CD4-positive, alpha-beta T cell treated with Interleukin-2 at 100 ng/mL for 4 hours (primary cell): ENCODE measurements around the gene GOLM1.
"Not testable (repeated sequence)": the region's sequence is repeated elsewhere in the genome, so short reads cannot be mapped to it uniquely, and the experiment has no call there.

Source experiments
- DNase-seq: peaks from one replicate; pipeline ENCODE4 v3.0.0-alpha.2; 2020; ENCODE audit warnings: low spot score

GOLM1 gene, protein sequence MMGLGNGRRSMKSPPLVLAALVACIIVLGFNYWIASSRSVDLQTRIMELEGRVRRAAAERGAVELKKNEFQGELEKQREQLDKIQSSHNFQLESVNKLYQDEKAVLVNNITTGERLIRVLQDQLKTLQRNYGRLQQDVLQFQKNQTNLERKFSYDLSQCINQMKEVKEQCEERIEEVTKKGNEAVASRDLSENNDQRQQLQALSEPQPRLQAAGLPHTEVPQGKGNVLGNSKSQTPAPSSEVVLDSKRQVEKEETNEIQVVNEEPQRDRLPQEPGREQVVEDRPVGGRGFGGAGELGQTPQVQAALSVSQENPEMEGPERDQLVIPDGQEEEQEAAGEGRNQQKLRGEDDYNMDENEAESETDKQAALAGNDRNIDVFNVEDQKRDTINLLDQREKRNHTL

DNA sequence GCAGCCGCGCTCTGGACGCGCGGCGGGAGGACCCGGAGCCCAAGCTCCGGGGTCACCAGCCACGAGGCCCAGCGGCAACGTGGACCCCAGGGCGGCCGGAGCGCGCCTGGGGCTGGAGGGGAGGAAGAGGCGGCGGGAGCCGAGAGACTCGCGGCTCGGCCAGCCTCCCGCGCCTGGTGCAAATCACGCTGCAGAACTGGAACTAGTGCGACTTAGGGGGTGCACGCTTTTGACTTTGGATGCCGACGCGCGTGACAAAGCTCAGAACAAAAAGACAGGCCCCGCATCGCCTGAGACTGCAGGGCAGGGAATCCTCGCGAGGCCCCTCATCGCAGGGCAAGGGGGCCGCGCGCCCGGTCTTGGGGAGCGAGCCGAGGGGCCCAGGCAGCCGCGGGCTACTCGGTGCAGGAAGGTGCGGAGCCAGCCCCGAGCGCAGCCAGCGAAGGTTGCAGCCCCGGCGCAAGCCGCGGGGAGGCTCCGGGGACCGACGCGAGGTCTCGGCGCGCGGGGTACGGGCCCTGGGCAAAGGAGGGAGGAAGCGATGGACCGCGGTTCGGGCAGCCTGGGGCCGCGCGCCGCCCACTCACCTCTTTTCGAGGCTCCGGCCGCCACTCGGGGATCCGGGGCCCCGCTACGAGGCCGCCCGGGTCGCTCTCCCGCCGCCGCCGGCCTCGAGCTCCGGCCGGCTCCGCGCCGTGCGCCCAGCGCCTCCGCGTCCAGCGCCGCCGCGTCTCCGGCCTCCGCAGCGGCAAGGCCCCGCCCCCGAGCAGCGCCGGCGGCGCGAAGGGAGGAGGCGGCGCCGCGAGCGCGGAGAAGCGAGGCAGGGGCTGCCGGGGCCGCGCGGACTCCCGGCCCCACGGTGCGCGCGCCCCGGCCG lies at the start of gene GOLM1:
GOLM1 (minus strand) TSS at position 735 of the 877 bp plus-strand sequence. CDS start 20,238 bp downstream, outside the sequence.
- DNase-seq, result no peak

DNA sequence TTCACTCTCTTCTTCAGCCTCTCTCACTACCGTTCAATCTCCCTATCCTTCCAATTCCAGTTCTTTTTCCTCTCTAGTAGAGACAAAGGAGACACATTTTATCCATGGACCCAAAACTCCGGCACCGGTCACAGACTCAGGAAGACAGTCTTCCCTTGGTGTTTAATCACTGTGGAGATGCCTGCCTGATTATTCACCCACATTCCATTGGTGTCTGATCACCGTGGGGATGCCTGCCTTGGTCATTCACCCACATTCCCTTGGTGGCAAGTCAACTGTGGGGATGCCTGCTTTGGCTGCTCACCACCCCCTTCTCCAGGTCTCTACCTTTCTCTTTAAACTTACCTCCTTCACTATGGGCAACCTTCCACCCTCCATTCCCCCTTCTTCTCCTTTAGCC lies 47.3 kb upstream of the GOLM1 start:
- not testable (repeated sequence) for DNase-seq

DNA sequence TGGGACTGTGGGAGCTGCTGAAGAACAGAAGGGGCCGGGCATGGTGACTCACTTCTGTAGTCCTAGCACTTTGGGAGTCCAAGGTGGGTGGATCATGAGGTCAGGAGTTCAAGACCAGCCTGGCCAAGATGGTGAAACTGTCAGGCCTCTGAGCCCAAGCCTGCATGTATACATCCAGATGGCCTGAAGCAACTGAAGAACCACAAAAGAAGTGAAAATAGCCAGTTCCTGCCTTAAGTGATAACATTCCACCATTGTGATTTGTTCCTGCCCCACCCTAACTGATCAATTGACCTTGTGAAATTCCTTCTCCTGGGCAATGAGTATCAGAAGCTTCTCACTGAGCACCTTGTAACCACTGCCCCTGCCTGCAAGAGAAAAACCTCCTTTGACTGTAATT lies 46.6 kb upstream of the GOLM1 start:
- DNase-seq, result not testable (repeated sequence)

DNA sequence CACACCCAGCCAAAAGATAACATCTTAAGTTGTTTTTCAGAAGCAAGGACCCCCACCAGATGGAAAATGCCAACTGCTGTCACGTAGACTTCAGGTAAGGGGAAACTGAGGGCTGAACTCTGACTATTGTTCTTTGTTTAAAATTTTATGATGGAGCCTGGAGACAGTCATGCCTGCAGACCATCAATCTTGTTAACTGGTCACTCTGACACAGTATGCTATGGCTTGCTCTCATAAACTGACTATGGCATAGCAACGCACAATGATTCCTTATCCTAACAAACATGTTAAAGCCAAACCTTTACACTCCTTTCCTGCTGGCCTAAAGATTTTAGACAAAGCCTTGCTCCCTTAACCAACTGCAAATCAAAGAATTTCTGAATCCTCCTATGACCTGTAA lies 43.6 kb upstream of the GOLM1 start:
- no peak for DNase-seq

DNA sequence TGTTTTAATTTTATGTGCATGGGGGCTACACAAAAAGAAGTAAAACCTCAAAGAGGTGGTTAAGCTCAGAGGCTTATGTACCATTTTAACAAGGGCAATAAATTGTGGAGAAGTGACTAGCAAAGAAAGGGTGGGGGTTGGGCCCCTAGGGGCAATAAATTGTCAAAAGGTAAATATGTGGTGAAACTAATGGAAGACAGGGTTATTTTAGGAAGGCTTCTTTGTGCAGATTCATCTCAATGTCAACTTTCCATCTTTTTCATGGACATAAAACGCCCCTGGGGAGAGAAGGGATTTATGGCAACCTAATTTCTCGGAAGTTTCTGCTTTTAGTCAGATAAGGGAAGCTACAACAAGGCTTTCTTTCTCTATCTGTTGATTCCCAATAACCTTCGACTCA lies 42.5 kb upstream of the GOLM1 start:
- no peak for DNase-seq

DNA sequence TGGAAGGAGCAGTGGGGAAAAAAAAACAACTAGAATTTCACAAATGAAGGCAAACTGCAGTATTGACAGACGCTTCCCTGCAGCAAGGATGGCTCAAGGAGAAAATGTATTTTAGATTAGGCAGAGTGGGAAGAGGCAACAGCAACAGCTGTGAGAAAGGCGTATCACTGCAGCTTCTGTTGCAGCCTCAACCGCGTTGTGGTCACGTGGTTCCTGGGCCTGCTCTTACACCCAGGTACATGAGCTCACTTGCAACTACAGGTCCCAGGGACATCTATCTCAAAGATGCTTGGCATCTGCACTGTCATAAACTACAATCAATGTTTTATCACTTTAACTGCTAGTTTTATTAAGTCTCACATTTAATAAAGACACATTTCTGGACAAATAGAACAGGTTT lies 36.0 kb upstream of the GOLM1 start:
- no peak for DNase-seq

DNA sequence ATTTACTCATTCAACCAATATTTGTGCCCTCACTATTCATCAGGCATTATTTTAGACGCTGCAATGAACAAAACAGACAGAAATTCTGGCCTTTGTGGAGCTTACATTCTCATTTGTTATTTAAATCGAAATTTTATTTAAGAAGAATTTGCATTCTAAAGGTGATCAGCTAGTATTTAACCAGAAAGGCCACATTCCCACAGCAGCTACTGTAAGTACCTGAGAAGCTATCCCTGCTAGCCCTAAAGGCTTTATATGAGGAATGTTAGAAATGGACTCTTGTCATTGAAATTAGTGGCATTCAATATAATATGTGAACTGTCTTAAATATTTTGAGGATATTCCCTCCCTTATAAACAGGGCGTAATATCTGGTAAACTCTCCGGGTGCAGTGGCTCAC lies 35.0 kb upstream of the GOLM1 start:
- no peak for DNase-seq

DNA sequence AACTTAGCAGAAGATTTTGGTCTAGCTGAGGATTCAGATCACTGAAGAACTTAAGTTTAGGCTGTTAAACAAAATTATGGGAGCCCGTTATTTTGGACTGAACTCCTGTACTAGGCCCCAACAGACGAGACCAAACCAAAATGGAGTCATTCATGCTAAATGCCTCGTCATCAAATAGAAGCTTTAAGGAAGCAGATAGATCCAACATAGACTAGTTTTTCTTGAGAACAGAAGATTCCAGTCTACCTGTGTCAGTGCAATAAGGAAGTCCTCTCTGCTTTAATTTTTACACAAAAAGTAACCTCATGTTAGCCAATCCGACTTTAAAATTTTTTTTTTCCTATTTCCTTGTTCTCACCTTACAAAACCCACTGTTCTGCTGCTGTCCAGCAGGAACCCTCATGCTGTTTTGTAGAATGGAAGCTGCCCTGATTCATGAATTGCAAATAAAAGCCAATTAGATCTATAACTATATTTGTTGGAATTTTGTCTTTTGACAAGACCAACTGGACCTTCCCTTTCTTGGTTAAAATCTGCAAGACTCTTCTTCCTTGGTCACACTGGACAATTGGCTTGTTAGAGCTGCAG lies 29.0 kb upstream of the GOLM1 start:
- DNase-seq, result no peak

DNA sequence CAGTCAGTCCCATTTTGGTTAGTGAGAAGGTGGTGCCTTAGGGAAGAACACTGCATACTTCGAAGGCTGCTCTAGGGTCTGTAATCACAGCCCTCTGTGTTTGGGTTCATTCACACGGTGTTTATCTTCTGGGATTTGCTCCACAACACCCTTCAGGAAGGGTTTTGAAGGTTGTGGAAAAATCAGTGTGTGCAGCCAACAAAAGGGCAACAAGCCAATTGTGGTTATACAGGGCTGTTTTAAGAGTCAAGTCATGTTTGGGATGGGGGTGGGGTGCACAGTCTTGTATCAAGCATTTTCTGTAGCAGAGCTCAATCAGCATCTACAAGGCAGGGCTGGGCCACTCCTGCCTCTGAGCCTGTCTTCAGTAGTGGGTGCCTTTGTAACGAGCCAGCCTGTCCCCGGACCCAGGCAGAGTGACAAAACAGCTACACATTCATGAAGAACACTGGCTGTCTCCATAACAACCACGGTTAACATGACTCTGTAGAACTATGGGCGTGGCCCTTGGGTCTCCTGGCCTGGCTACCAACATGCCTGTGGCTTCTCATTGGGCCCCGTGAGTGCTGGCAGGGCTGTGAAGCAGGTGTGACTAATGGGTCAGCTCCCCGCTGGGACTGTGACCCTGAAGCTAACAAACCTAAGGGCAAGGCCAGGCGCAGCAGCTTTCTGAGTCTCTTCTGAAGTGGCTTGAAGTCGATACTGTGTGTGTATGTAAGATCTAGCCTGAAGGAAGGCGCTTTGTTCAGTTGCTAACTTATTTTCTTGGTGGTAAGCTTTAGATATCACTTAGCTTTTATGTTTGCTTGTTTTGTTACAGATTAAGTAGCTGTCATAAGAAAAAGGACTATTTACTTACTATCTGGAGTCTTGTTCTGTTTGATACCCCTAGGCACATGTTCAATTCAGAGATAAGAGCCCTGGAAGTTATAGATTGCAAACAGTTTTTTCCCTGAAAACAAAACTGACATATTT lies 27.9 kb upstream of the GOLM1 start:
- no peak for DNase-seq

DNA sequence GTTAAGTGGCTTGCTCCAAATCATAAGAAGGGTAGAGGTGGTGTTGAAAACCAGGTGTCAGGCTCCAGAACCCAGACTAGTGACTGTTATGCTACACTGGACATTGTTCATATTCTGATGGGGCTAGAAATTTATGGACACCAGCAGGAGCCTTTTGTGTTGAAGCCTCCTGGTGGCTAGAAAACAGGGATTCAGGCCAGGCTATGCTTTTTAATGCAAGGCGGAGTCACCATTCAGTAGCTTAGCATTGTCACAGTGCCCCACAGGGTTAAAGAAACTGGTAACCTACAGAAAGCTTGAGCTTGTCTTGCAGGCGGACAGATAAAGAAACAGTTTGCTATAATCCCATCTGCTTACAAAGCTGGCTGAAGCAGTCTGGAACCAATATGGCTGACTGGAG lies 23.0 kb upstream of the GOLM1 start:
- DNase-seq, result no peak

DNA sequence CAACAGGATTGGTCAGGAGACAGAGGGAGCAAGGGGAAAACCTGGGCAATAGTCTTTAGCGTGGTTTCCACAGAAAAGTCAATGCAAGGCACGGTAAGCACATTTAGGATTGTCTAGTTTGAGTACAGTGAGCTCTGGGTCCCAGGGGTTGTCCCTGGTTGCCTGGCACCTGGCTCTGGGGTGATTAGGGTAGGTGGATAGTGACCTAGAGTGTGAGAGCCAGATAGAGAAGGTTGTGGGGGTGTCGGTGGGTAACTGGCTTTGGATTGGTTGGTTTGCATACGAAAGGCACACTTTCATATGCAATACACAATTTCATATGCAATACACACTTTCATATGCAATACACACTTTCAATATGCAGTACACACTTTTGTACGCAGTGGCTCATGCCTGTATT lies 20.1 kb upstream of the GOLM1 start:
- DNase-seq, result no peak

DNA sequence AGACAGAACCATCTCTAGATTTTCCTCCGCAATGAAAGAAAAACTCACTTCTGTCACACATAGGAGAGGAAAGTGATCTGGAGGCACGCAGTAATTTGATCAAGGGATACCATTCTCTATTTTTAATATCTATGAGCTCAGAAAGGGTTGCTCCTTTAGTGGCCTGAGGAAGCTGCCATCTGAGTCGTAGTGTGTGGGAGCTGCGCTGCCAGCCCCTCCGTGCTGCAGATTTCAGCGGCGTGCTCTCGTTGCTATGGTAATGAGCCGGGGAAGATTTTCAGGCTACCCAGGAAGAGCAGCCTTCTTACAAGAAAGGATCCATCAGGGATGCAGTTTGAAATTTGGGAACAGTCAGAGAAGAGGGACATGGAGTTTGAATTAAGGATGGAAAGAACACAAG lies 17.1 kb upstream of the GOLM1 start:
- DNase-seq, result no peak

DNA sequence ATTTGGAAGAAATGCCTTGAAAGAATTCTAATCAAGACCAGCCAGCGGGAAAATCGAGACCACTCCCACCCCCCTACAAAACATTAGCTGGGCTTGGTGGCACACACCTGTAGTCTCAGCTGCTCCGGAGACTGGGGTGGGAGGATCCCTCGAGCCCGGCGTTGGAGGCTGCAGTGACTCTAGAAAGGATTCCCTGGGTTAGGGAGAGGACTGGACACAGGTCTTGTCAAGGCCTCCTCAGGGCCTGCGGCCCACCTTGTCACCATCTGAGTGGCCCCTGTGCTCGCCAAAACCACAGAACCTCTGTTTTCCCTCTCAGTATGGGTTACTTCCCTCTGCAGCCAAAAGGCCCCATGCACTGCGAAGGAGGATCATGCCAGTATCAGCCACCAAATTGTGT lies 16.5 kb upstream of the GOLM1 start:
- DNase-seq, result no peak

DNA sequence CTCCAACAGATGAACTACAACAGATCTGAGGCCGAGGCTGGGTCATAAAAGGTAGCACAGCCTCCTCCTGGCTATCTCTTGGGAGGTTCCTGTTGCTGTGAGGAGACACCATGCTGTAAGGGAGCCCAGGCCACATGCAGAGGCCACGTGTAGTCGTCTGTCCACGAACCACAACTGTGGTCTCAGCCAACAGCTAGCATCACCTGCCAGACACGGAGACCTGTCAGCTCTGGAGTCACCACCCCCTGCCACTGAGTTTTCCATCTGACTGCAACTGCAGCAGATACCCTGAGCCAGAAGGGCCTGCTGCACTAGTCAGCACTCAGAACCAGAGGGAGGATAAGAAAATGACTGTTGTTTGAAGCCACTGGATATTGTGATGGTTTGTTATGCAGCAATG lies 12.7 kb upstream of the GOLM1 start:
- no peak for DNase-seq

DNA sequence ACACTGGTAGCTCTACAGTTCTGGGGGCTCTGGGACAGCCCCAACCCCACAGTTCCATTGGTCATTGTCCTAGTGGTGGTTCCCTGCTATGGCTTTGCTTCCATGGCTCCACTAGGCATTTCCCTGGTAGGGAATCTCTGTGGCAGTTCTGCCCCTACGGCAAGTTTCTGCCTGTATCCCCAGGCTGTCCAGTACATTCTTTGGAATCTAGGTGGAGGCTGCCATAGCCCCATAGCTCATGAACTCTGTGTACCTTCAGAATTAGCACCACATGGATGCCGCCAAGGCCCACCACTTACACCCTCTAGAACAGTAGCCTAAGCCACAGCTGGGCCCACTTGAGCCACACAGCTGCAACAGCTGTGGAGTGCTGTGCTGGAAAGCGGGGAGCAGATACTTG lies 3.3 kb upstream of the GOLM1 start:
- DNase-seq, result no peak

DNA sequence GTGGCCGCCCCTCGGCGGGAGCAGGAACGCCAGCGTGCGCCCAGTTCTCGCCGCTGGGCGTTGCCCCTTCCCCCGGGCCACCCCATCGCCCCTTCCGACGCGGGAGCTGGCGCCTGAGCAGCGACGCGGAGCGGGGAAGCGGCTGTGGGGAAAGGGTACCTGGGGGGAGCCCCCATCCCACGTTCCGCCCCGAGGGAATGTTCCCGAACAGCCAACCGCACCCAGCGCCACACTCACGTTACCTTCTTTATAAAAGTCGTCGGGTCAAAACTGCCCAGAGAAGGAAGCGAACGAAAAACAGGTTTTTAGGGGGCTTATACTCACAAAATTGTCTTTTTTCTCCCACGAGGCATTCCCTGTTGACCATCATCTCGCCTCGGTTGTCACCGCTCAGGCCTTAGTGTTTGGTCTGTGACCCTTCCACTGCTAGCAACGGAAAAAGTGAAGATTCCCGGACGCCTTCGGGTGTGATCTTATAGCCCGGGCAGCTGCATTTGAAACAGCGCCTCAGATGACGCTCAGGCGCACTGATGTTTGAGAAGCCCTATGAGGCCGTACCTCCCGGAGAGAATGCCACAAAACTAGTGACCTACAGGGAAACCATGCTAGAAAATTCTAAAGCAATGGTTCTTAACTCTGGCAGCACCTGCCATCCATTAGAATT lies 475 bp upstream of the GOLM1 start:
- no peak for DNase-seq

DNA sequence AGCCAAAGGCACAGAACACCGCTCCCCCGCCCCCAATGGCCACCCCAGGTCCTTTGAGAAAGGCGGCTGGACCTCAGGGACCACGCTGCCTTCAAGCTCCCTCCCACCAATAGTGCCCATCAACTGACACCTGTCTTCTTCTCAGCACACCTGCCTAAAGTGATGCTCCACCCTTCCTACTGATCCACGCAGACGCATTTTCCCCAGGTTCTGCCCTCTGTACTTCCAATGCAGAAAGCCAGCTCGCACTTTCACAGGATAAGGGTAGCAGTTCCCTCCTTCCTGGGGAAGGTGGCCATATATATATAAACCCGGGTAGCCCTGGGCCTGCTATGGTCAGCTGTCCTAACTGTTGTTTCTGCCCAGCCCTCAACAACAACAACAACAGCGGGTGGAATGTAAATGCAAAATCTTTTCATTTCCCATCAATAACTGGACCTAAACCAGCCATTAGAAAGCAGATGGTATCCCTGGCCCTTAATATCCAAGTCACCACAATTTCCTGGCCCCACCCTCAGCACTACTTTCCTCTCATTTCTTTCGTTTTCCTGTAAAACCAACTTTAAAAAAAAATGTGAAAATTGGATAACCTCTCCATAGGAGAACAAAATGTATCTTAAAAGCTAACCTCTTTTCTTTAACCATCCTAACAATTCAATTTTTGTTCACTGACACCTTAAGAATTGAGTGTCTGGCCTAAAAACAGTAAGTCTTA lies 1.7 kb downstream of the GOLM1 start:
- DNase-seq, result no peak

DNA sequence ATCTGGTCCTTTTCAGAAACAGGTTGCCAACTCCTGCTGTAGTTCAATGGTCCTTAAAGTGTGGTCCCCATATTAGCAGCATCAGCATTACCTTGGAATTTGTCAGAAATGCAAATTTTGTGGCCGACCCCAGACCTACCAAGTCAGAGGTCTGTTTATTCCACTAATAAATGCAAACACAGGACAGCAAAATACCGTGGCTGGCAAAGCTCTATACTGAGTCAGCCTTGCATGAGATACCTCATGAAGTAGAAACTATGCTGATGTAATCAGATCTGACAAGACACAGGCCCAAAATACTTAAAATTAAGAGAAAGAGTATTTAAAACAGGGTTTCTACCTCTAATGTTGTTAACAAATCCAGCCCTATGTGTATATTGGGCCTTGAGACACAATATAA lies 3.0 kb downstream of the GOLM1 start:
- DNase-seq, result no peak

DNA sequence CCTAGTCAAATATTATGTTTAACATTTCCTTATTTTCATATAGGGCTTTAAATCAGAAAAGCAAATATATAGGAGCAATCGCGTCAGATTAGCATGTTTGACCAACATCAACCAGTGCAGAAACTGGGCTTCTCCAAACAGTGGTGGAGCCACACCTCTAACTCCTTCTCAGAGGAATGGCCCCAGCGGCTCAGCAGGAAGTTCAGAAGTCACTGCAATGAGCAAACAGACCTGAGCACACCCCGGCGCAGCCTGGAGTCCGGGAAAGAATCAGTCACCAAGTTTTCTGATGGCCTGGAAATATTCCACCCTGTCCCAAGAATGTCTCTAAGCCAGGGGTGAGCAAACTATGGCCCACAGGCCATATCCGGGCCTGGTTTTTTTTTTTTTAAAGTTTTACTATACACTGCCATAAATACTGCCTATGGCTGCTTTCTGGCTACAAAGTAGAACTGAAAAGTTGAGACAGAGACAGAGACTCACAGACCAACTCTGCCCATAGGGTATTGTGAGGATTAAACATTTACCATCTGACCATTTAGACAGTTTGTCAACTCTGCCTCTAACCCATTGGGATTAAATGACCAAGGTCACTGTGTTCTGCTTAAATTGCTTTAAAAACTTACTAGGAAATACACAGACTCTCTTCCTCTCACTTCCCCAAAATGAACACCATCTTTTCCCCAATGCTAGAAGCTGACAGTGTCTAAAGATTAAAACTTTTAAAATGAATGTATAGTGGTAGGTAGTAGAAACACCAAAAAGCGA lies 5.4 kb downstream of the GOLM1 start:
- DNase-seq, result no peak

DNA sequence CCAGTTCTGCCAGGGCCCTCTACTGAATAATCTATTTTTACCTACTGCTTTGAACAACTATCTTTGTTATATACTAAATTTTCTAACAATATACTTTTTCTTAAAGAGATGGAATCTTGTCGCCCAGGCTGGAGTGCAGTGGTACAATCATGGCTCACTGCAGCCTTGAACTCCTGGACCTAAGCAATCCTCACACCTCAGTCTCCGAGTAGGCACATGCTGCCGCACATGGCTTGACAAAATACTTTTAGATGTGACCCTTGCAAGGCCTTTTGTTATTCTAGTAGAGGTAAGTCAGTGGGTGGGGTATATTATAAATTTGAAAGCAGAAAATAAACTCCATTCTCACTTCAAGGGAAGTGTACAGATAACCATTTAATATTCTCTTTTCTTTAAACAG lies 7.9 kb downstream of the GOLM1 start:
- DNase-seq, result no peak
